IMR-90 (cell line): ENCODE results near the gene TRIO. TPM values are rescaled to one million over a fixed set of nuclear protein-coding genes. Genes with fewer than 3 reads are reported as not detected.
A peak's percentile ranks its signal among the peaks of the same experiment; 100 is the strongest.

Experiments
- ATAC-seq: fragments of 200-7000 bp; cut with Tn5 transposase; 2 replicates; pipeline ENCODE4 v1.9.1; 2020; ENCODE audit warnings: low read depth, mild to moderate bottlenecking, moderate library complexity
- BruUV-seq: library from RNA; stranded (reverse); fragments of 400-500 nt; replicated peaks from 2 replicates; lab custom pipeline; 2021; lab: Mats Ljungman, UMichigan
- CTCF ChIA-PET: fragments of 300-600 bp; formaldehyde crosslinking; extraction: SDS; loops from one replicate; lab custom pipeline; 2021; ENCODE audit warnings: antibody characterized with exemption; lab: Yijun Ruan, JAX
- POLR2A ChIA-PET: fragments of 300-600 bp; sonication (Branson Sonifier 250); formaldehyde crosslinking; loops from one replicate; lab custom pipeline; 2022; ENCODE audit warnings: antibody characterized with exemption; ENCODE audit not compliant: unreplicated experiment; lab: Charles Lee
- DNase-seq: peaks from one replicate; pipeline ENCODE4 v3.0.0; 2013
- H2AFZ ChIP-seq: replicated peaks from 2 replicates; pipeline ENCODE3; 2013; ENCODE audit warnings: low read length, mild to moderate bottlenecking; ENCODE audit not compliant: poor library complexity
- H2AK5ac ChIP-seq: 2 replicates; pipeline ENCODE4 v1.6.1; 2013; ENCODE audit warnings: low read depth, low read length, inconsistent platforms
- H2AK9ac ChIP-seq: replicated peaks from 2 replicates; pipeline ENCODE3; 2013; ENCODE audit warnings: mild to moderate bottlenecking, low read depth, low read length, moderate library complexity; ENCODE audit not compliant: poor library complexity
- H2BK120ac ChIP-seq: 2 replicates; pipeline ENCODE4 v1.6.1; 2013; ENCODE audit warnings: low read depth, low read length, inconsistent platforms
- H2BK15ac ChIP-seq: 3 replicates; pipeline ENCODE4 v1.6.1; 2013; ENCODE audit warnings: low read depth, low read length, inconsistent platforms
- H2BK20ac ChIP-seq: 2 replicates; pipeline ENCODE4 v1.6.1; 2013; ENCODE audit warnings: low read depth, mild to moderate bottlenecking, inconsistent platforms, low read length, moderate library complexity
- H2BK5ac ChIP-seq: 2 replicates; pipeline ENCODE4 v1.6.1; 2013; ENCODE audit warnings: mild to moderate bottlenecking, low read depth, low read length, inconsistent platforms; ENCODE audit not compliant: poor library complexity, severe bottlenecking
- H3K14ac ChIP-seq: replicated peaks from 2 replicates; pipeline ENCODE4 v1.6.1; 2013; ENCODE audit warnings: low read depth, low read length, inconsistent platforms
- H3K18ac ChIP-seq: 2 replicates; pipeline ENCODE4 v1.6.1; 2013; ENCODE audit warnings: low read depth, low read length, control low read depth
- H3K23ac ChIP-seq: 2 replicates; pipeline ENCODE4 v1.6.1; 2013; ENCODE audit warnings: low read depth, low read length, inconsistent platforms
- H3K27ac ChIP-seq: 2 replicates; pipeline ENCODE4 v1.5.1; 2013; ENCODE audit warnings: mild to moderate bottlenecking, control low read depth, low read length; ENCODE audit not compliant: insufficient read depth
- H3K27me3 ChIP-seq: 2 replicates; pipeline ENCODE4 v1.6.1; 2013; ENCODE audit warnings: low read length; ENCODE audit not compliant: control insufficient read depth, insufficient read depth
- H3K36me3 ChIP-seq: 2 replicates; pipeline ENCODE4 v1.6.1; 2013; ENCODE audit warnings: low read length, mixed read lengths; ENCODE audit not compliant: control insufficient read depth, insufficient read depth
- H3K4ac ChIP-seq: 2 replicates; pipeline ENCODE4 v1.6.1; 2013; ENCODE audit warnings: low read depth, low read length, inconsistent platforms
- H3K4me1 ChIP-seq: 2 replicates; pipeline ENCODE4 v1.6.1; 2013; ENCODE audit warnings: low read length, mixed read lengths; ENCODE audit not compliant: control insufficient read depth, insufficient read depth
- H3K4me2 ChIP-seq: 2 replicates; pipeline ENCODE4 v1.6.1; 2013; ENCODE audit warnings: low read depth, mild to moderate bottlenecking, control low read depth, low read length, moderate library complexity
- H3K4me3 ChIP-seq: 2 replicates; pipeline ENCODE4 v1.5.1; 2013; ENCODE audit warnings: low read depth, mild to moderate bottlenecking, control low read depth, low read length, moderate library complexity; ENCODE audit not compliant: insufficient read depth
- H3K56ac ChIP-seq: 2 replicates; pipeline ENCODE4 v1.6.1; 2013; ENCODE audit warnings: low read length, inconsistent platforms; ENCODE audit not compliant: insufficient read depth; ENCODE audit errors: extremely low read depth
- H3K79me1 ChIP-seq, 2 experiments: 2 replicates each; pipeline ENCODE4 v1.6.1; 2013; ENCODE audit warnings: low read length in 2 of 2, inconsistent platforms in 1 of 2, low read depth in 1 of 2
- H3K9ac ChIP-seq: 2 replicates; pipeline ENCODE4 v1.6.1; 2013; ENCODE audit warnings: low read depth, low read length, control low read depth
- H3K9me1 ChIP-seq: 2 replicates; pipeline ENCODE4 v1.6.1; 2013; ENCODE audit warnings: low read length, inconsistent platforms; ENCODE audit not compliant: insufficient read depth
- H3K9me3 ChIP-seq: 2 replicates; pipeline ENCODE4 v1.6.1; 2013; ENCODE audit warnings: low read length; ENCODE audit not compliant: control insufficient read depth, insufficient read depth
- H4K20me1 ChIP-seq: 2 replicates; pipeline ENCODE4 v1.6.1; 2013; ENCODE audit warnings: low read length, inconsistent platforms; ENCODE audit not compliant: insufficient read depth
- H4K5ac ChIP-seq: 2 replicates; pipeline ENCODE4 v1.6.1; 2013; ENCODE audit warnings: mild to moderate bottlenecking, low read depth, low read length, control low read depth
- H4K8ac ChIP-seq, 2 experiments: 2 replicates each; pipeline ENCODE4 v1.6.1; 2013; ENCODE audit warnings: low read depth in 2 of 2, low read length in 2 of 2, control low read depth in 1 of 2, inconsistent platforms in 1 of 2
- H4K91ac ChIP-seq: 2 replicates; pipeline ENCODE4 v1.6.1; 2013; ENCODE audit warnings: low read depth, low read length, inconsistent platforms; ENCODE audit not compliant: insufficient read depth
- ELK1 ChIP-seq: fragments of 150-350 bp; IDR thresholded peaks from 2 replicates; pipeline ENCODE4 v1.6.1; 2016; ENCODE audit warnings: low read depth, mild to moderate bottlenecking, low read length, moderate library complexity, borderline replicate concordance
- FOS ChIP-seq: fragments of 150-350 bp; IDR thresholded peaks from 2 replicates; pipeline ENCODE4 v1.6.1; 2016; ENCODE audit warnings: low read depth, low read length
- SMC3 ChIP-seq: fragments of 150-350 bp; IDR thresholded peaks from 2 replicates; pipeline ENCODE4 v1.6.1; 2016; ENCODE audit warnings: low read depth, mild to moderate bottlenecking, antibody characterized with exemption, low read length, moderate library complexity
- WGBS, 2 experiments: methylation state at CpG; one replicate each; pipeline versions ENCODE4 v1.1.5 to v1.1.7; 2013; ENCODE audit warnings: missing lambda C conversion rate in 2 of 2; ENCODE audit not compliant: insufficient read length in 1 of 2; ENCODE audit errors: extremely low coverage in 2 of 2; 5-methylcytosine and 5-hydroxymethylcytosine counted together
- dilution Hi-C: fragments of 300-500 bp; cut with HindIII; formaldehyde crosslinking; loops from one replicate; pipeline ENCODE4 v1.14.3; 2018; ENCODE audit warnings: low sequenced_read_pairs; ENCODE audit not compliant: unreplicated experiment
- in situ Hi-C: fragments of 300-500 bp; cut with MboI; formaldehyde crosslinking; loops from 3 replicates; pipeline ENCODE4 v1.14.3; 2019; ENCODE audit warnings: low sequenced_read_pairs, inconsistent platforms, mixed read lengths
- intact Hi-C: fragments of 100-400 bp; cut with micrococcal nuclease; formaldehyde crosslinking; loops from 2 replicates; pipeline ENCODE4 v1.10.0; 2022
- polyA plus RNA-seq, 3 experiments: library from polyadenylated mRNA; depleted of rRNA; stranded (reverse); fragments of >200 nt; gene quantifications; 2 replicates each; pipeline ENCODE4 v1.2.3, GENCODE V29; 2012; ENCODE audit warnings: low replicate concordance in 1 of 3
- total RNA-seq: library from RNA; depleted of rRNA; stranded (reverse); fragments of >200 nt; gene quantifications from 2 replicates; pipeline ENCODE4 v1.2.3, GENCODE V29; 2012

The TRIO gene
- total and polyA plus RNA-seq, 2 of the 4 experiments (the other 2 are of a cell fraction) = 206 to 522 TPM

- Histone ChIP-seq H3K9ac (no peak overlapping the region), H3K23ac (no peak overlapping the region), H3K9me3 (no peaks in the 10 kb centered on the region), H3K36me3 (peaks cover 80% of the 10 kb centered on the region), H3K4me3 (no peak overlapping the region), H3K27ac (no peak overlapping the region; the same call in 1 of the 2 replicates), H3K9me1 (peaks cover 41% of the 10 kb centered on the region), H4K91ac (no peak overlapping the region), H2AFZ (no peak overlapping the region), H2BK20ac (no peak overlapping the region), H3K4ac (no peak overlapping the region), H3K27me3 (no peaks in the 10 kb centered on the region), H2BK5ac (no peak overlapping the region), H3K4me1 (peaks cover 31% of the 10 kb centered on the region), H3K14ac (no peak overlapping the region), H3K4me2 (no peak overlapping the region), H4K5ac (no peak overlapping the region), H3K56ac (no peak overlapping the region), H2BK120ac (no peak overlapping the region), H4K20me1 (peaks cover 100% of the 10 kb centered on the region), H3K79me1 (peaks cover 60 to 99% of the 10 kb centered on the region in 2 experiments), H4K8ac (no peak overlapping the region), H2BK15ac (no peak overlapping the region), H2AK5ac (no peak overlapping the region), H3K18ac (no peak overlapping the region), H2AK9ac (no peak overlapping the region)
- POLR2A ChIA-PET = no interaction called here
- ATAC-seq (no peak), DNase-seq (no peak)
- no CpG with 5 or more reads among the region's 7 CpGs for WGBS, 2 experiments
- in situ Hi-C loops (loop anchor here (25.0 kb wide), 1 partner anchor 588 kb away; no protein-coding TSS in a partner anchor), intact Hi-C loops (no loop called here), dilution Hi-C loops (no loop called here)
- CTCF ChIA-PET = no interaction called here
- no peak for TF ChIP-seq ELK1
- 0 out of 2 replicates have a peak, but pooled peaks have one; percentile 12 for TF ChIP-seq FOS
- no peak for TF ChIP-seq SMC3
- BruUV-seq = no TSS peak
Observed at GRCh38 chr5:14424011-14424685, 281.0 kb downstream of the TRIO start.
